Cardiac fibroblast (primary cell): ENCODE results near the gene TTLL9.

Experiments
- DNase-seq, 2 donors: peaks; one replicate each; pipeline versions ENCODE4 v3.0.0 to v3.0.0-alpha.2; 2010; ENCODE audit warnings: low read depth in 2 of 2
- H3K4me3 ChIP-seq, 2 donors: replicated peaks in 1 of 2; 1 replicate in 1 of 2; 2 replicates in 1 of 2; pipeline ENCODE4 v1.5.1; 2011; ENCODE audit warnings: low read depth in 2 of 2, low read length in 2 of 2, mild to moderate bottlenecking in 2 of 2, moderate library complexity in 1 of 2
- TF ChIP-seq, protein P1 (sequence below): IDR thresholded peaks from one replicate; pipeline ENCODE4 v1.5.1; 2011; ENCODE audit warnings: low read depth, mild to moderate bottlenecking, low read length, inconsistent platforms

TTLL9 gene

GRCh38 chr20:31849306-31849930, 21.0 kb upstream of the TTLL9 start:
- no peak for DNase-seq
- H3K4me3 ChIP-seq: no peak overlapping the region
- TF ChIP-seq, protein P1, sequence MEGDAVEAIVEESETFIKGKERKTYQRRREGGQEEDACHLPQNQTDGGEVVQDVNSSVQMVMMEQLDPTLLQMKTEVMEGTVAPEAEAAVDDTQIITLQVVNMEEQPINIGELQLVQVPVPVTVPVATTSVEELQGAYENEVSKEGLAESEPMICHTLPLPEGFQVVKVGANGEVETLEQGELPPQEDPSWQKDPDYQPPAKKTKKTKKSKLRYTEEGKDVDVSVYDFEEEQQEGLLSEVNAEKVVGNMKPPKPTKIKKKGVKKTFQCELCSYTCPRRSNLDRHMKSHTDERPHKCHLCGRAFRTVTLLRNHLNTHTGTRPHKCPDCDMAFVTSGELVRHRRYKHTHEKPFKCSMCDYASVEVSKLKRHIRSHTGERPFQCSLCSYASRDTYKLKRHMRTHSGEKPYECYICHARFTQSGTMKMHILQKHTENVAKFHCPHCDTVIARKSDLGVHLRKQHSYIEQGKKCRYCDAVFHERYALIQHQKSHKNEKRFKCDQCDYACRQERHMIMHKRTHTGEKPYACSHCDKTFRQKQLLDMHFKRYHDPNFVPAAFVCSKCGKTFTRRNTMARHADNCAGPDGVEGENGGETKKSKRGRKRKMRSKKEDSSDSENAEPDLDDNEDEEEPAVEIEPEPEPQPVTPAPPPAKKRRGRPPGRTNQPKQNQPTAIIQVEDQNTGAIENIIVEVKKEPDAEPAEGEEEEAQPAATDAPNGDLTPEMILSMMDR: no peak

- TF ChIP-seq, protein P1: no peak
- no peak for DNase-seq
- no peak overlapping the region for H3K4me3 ChIP-seq
Measured at GRCh38 chr20:31851240-31851955, 19.0 kb upstream of the TTLL9 start.

DNA sequence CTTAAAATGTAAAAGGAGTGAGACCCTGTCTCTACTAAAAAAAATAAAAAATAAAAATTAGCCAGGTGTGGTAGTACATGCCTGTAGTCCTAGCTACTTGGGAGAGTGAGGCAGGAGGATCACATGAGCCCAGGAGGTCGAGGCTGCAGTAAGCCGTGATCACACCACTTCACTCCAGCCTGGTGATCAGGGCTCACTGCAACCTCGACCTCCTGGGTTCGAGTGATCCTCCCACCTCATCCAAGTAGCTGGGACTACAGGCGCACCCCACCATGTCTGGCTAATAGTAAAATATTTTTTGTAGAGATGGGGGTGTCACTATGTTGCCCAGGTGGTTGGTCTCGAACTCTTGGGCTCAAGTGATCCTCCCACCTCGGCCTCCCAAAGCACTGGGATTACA, 17.0 kb upstream of the TTLL9 start:
- DNase-seq: no peak
- TF ChIP-seq, protein P1: no peak
- no peak overlapping the region for H3K4me3 ChIP-seq

GRCh38 chr20:31856516-31856915, 13.9 kb upstream of the TTLL9 start:
- DNase-seq: no peak
- TF ChIP-seq, protein P1: no peak
- H3K4me3 ChIP-seq: no peak overlapping the region

GRCh38 chr20:31857861-31858759, 12.3 kb upstream of the TTLL9 start:
- TF ChIP-seq, protein P1: no peak
- no peak overlapping the region for H3K4me3 ChIP-seq
- DNase-seq: no peak

DNA sequence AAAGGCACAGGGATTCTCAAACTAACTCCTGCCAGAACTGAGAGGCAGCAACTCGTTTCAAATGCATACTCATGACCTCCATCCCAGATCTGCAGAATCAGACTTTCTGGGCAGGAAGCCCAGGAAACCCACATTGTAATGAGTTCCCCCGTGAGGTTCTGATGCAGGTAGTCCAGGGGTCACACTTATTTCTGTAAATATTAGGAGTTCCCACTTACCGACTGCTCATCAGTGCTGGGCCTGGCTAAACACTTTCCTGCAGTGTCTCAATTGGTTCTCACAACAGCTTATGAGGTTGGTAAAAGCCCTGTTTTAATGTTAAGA, 11.7 kb upstream of the TTLL9 start:
- TF ChIP-seq, protein P1: no peak
- no peak overlapping the region for H3K4me3 ChIP-seq
- DNase-seq: no peak
